Activated CD8-positive, alpha-beta memory T cell treated with anti-CD3 and anti-CD28 coated beads, Interleukin-2, amount 50 U/mL, for 4 hours (primary cell): ENCODE measurements around the gene TRMT44.

Experiments
- DNase-seq: peaks from one replicate; pipeline ENCODE4 v3.0.0-alpha.2; 2020

The TRMT44 gene

DNA sequence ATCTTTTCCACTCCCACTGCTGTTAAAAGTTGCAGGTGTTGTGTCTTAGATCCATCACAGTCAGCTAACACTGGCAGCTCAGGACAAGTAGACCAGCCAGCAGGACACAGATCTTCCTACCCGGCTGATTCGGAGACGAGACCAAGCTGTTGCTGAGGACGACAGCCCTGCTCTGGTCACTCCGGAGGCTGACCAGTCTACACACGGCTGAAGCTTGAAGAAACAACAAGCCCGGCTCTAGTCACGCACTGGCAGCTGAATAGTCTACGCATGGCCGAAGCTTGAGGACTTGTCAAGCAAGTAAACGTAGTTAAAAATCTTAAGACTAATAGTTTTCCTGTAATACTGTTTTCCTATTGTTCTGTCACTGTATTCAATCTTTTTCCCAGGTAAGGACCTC lies 1.8 kb upstream of the TRMT44 start:
- no peak for DNase-seq

DNA sequence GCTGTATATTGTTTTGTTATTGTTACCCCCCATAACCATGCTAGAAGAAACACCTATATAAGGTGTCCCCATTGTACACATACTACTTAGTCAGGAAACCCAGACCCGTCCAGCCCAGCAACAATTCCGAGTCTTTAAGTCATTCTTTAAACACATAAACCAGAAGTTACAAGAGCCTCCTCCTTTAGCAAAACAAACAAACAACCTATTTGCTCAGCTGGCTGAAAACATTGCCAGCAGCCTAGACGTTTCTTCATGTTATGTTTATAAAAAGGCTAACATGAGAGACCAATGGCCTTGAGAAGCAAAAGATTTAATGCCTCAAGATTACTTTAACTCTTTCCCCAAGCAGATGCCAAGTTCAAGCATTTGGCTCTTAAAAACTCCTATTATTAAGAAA lies 1.4 kb upstream of the TRMT44 start:
- no peak for DNase-seq

DNA sequence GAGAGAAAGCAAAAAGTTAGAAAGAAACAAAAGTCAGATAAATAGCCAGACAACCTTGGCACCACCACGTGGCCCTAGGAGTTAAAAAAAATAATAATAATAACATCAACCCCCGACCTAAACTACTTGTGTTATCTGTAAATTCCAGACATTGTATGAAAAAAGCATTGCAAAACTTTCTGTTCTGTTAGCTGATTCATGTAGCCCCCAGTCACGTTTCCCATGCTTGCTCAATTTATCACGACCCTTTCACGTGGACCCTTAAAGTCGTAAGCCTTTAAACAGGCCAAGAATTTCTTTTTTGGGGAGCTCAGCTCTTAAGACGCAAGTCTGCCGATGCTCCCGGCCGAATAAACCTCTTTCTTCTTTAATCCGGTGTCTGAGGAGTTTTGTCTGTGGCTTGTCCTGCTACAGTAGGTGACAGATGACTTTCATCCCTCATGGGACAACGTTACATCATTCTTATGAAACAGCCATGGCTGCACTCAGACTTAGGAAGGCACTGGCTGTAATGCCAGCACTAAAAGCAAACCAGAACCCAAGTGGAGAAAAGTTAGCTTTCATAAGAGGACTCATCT lies 574 bp upstream of the TRMT44 start:
- no peak for DNase-seq

DNA sequence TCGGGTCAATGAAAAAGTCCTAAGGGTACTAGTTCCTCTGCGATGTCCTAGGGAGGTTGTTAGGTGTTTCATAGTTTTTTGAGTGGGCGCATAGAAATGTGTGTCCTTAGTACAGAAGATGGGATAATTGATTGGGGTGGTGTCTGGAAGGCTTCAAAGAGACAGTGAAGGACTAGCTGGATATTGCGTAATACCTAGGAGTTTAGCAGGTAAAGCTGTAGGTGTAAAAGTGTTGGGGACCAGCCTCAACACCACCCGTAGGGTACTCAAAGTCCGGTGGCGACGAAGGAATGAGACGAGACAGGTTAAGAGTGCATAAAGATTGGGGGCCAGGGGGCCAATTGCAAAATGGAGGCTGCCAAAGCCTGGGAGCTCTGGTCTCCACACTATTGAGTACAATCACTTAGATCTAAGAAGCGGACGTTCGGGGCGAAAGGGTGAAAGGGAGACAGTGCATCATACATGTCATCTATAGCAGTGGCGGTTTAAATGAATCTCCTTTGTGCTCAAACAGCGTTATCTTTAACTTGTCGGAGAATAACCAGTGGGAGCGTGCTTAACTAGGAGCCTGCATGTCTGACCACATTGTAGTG lies 1.0 kb downstream of the TRMT44 start:
- DNase-seq, result no peak

DNA sequence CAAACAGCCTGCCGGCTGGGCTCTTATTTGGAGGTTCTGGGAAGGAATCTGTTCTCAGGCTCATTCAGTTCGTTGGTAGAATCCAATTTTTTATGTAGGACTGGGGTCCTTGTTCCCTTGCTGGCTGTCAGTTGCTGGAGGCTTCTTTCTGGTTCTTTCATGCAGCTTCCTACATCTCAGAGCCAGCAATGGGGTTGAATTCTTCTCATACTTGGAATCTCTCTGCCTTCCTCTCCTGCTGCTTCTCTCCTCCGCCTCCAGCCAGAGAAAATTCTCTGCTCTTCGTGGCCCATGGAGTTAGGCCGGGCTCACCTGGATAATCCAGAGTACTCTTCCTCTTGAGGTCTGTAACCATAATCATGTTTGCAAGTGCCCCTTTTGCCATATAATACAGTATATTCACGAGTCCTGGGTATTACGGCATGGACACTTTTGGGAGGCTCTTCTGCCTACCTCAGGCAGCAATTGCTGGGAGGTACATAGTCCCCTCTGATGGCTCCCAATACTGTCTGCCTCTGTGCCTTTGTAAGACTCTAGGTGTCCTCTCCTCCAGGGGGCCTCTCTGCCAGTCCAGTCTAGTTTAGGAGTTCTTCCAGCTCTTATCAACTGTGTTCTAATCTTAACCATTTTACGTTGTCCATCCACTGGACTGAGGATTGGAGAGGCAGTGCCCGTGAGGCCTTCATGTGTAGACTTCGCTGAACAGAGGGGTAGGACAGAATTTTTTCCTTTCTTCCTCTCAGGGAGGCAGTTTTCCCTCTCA lies 2.2 kb downstream of the TRMT44 start:
- DNase-seq, result no peak

DNA sequence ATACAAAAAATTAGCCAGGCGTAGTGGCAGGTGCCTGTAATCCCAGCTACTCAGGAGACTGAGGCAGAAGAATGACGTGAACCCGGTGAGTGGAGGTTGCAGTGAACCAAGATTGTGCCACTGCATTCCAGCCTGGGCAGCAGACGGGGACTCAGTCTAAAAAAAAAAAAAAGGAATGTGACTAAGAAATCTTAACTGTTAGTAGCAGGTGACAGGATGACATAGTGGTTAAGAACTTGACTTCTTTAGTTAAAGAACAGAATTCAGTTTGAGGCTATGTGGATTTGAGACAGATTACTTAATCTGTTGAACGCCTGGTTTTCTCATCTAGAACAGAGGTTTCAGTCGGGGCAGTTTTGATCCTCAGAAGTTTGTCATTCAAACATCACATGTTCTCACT lies 3.2 kb downstream of the TRMT44 start:
- no peak for DNase-seq

DNA sequence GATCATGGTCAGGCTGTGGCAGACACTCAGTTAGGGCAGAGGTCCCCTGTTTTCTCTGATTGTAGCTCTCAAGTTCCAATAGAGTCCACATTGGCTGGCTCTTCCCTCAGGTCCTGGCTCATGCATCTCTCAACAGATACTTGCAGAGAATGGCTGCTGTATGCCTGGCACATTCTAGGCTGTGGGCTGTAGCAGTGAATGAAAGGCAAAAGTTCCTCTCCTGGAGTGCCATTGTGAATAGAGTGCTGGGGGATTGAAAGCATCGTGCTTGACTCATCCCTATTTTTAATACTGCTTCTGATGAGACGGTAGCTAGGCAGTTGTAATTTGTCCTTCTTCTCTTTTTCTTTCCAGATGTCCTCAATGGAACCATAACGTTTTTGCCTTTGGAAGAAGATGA lies 5.5 kb downstream of the TRMT44 start:
- DNase-seq, result no peak

DNA sequence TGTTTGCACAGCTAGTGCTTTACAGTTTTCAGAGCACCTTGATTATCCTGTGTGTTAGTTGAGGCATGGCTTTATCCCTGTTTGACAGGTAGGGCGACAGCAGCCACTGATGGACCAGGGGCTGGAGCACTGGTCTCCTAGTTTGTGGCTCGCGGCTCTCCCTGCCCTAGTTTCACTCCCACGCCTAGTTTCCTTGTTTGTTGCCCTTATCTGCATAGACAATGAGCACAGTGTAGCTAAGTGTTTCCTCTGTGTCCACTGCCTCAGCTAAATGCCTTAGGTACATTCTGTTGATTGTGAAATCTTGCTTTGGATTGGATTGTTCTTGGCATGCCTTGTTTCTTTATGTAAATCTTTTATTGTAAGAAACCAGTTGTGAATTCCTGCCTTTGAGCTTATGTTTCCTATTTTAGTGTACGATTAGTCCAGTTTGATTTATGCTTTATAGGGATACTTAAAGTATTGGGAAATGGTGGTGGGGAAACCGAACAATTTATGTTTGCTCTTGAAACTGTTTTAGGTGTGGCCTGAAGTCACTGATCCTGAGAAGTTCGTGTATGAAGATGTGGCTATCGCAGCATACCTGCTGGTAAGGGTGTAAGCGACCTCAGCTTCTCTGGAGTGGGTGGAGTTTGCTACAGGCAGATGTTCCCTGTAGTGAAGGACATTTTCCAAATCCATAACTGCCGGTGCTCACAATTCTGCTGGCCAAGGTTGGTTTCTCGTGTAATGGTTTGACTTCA lies 11.0 kb downstream of the TRMT44 start:
- no peak for DNase-seq

DNA sequence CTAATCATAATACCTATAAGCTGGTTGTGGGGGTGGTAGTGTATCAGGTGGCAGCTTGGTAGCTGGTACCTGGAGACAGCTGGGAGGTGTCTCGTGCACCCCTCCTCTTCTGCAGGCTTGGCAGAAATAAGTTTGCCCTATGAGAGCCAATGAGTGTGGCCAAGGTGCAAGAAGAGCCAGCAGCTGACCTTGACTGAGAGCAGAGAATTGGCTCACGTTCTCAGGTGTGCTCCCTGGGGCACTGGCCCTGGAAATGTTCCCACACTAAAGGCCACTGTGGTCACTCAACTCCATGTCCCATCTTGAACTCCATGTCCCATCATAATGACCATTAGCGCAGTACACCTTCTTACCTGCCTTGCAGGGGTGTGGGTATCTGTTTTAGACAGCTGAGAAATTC lies 13.4 kb downstream of the TRMT44 start:
- no peak for DNase-seq

DNA sequence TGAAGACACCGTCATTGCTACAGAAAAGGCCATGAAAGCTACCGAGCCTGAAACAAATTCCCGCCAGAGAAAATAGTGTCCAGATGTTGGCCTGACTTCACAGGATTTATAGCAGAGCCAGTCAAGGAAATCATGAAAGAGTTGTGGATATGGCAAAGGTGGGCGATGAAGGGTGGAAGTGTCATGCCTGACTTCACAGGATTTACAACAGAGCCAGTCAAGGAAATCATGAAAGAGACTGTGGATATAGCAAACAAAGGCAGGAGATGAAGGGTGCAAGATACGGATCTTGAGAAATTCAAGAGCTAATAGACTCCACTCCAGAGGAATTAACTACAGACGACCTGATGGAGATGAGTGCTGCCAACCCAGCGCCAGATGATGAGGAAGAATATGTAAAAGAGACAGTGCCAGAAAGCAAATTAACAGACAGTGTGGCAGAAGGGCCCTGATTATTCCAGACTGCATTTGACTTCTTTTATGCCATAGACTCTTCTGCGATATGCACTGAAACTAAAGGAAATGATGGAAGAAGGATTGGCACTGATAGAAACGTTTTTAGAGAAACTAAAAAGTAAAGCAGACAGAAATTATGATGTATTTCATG lies 17.2 kb downstream of the TRMT44 start:
- DNase-seq, result no peak

DNA sequence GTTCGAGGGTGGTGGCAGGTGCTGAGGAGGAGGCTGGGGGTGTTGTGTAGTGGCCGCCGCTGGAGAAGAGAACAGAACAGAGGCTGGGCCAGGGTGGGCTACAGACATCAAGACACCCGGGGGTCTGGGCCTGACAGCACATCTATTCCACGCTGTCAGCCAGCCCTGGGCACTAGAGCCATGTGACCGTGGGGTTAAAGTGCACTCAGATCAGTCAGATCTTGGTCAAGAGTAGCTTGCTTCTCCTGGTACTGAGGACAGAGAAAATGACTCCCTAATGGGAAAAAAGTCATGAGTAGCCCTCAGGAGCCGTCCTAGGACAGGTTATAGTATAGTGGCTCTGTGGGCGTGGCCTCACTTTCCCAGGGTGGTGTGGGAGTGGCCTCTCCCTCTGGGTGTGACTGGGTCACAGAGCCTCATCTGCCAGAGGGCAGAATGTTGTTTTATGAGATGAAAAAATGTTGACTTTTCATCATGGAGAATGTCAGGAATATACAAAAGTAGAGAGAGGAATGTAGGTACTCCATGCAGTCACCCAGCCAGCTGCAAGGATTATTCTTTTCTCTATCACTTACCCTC lies 19.4 kb downstream of the TRMT44 start:
- DNase-seq, result no peak

DNA sequence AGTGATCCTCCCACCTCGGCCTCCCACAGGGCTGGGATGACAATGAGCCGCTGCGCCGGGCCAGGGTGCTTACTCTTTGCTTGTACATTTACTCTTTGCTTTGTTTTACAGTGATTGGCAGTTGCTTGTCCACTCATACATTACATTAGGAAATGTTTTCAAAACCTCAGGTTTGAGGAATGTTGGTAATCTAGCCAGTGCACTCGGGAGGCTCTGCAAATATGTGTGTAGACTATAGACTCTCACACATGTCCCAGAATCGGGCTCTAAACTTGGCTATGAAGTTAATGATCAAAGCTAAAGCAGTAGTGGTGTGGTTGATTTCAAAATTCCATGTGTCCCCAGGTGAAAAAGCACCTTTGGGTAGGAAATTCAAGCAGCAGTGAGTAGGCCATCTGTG lies 20.5 kb downstream of the TRMT44 start:
- no peak for DNase-seq

DNA sequence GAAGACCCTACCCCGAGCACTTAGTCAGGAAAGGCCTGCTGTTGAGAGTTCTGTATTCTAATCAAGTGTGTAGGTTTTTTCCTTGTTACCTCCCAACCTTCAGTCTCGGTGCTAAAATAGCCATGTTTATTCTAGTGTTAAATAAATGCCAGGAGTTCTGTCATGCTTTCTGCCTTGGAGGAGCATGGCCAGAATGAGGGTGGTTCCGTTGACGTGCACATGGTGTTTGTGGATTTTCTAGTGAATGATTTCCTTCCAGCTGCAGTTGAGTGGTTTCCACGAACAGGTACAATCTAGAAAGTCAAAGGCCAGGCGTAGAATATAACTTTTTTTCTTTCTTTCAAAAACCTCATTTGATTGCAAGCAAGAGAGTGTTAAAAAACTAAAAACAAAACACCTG lies 21.0 kb downstream of the TRMT44 start:
- DNase-seq, result no peak

DNA sequence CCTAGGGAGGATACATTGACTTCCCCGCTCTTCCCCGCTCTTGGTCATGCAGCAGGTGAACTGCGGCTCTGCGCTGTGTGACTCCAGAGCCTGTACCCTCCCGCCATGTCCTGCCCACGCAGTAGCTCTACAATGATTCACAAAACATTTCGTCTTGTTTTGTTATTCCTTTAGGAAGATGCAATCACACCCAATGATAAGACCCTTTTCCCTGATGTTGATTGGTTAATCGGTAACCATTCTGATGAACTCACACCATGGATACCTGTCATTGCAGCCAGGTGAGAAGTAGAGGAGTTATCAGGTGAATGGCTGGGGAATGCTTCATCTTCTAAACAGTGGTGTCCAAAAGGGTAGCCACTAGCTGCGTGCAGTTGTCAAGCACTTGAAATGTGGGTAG lies 23.2 kb downstream of the TRMT44 start:
- no peak for DNase-seq

DNA sequence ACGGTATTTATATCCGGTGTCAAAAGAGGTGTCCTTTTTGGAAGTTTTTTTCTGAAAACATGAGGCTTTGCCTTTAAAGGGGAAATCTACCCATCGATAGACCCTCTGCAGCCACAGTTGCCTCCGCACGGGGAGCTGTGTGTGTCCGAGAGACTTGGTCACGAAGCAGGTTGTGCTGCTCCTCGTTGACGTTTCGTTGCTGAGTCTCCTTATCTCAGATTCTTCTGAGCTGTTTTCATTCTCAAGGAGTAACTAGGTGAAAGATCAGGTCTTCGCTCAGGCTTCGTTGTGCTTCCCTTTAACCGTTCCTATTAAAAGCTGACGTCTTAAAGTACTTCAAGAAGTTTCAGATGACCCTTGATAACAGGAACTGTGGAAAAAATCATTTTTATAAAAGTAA lies 23.8 kb downstream of the TRMT44 start:
- DNase-seq, result no peak

DNA sequence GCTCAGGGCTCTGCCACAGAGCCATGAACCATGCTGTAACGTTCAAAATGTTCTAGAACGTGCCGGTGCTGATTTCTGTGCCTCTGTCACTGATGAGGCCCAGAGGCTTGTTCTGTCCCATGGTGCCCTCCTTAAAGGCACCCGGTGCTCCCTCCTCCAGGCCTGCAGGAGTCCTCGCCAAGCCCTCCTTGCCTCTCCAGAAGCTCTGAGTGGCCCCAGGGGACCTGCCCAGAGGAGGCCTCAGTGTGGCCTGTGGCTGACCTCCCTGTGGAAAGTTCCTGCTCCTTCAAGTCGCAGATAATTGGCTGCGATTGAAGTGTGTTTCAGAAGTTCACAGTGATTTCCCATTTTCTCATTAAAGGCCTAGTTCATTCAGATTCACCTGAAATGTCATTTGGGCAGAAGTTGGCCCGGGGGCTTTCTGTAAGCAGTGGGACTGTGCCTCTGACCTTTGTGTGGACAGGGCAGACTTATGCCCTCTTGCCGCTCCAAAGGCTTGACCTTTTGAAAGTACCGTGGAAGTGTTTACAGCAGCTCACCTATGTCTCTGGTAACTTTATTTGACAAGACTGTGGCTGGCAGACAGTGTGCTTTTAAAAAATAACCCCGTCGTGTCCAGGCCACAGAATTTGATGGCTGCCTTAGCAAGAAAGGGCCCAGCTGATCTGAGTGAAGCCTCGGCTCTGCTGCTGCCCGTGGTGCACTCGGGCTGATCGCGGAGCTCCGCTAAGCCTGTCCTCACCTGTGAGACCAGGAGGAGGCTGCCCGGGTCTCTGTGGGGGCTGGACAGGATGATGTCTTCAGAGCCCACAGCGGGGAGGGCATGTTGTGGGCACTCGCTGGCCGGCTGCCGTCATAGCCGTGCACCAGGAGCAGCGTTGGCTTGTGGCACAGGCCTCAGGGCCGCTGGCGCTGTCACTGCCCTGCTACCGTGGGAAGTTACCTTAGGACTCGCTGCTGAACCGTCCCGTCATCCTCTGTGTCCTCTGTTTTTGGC lies 25.3 kb downstream of the TRMT44 start:
- no peak for DNase-seq

DNA sequence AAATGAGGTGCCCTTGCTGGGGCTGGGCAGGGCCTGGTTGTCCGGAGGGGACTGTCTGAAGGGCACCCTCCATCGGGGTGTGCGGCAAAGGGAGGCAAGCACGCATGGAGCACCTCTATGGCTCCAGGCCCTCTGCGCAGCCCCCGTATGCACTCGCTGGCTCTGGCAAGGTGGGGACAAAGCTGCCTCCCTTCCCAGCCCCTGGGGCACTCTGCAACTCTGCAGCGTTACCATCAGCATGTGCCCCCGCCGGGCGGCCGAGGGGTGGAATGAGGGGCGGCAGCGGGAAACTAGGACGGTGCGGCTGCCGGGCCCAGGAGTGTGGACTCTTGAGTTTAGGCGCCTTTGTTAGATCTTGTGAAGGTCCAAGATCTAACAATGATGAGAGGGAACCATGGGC lies 26.4 kb downstream of the TRMT44 start:
- no peak for DNase-seq

DNA sequence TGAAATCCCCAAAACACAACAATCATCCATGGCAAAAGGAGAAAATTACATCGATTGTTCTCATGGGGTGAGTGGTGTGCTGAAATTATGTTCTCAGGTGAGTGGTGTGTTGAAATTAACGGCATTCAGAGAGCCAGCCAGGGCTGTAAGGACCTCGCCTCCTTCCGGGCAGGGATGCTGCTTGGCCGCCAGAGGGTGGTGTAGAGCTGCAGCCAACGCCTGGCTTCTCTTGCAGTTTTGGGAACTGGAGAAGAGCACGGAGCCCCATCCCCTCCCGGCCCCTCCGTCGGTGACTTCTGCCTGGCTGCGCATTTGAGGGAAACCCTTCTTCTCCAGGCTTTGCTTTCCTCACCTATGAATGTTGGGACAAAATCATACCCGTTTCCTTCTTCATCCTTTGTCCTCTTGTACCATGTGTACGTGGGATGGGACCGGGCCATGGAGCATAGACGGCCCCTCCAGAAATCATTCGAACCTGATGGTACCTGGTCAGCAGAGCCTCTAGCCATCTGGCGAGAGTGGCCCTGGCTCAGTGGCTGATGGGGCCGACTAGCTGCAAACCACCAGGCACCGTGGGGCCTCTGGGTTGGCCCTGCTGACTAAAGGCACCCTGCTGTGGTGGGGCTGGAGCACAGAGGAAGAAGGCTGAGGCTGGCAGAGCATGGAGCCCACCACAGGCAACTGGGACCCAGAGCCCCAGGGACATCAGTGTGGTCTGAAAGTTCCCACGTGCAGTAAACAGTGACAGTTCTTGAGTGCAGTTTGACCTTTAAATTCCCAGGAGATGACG lies 28.4 kb downstream of the TRMT44 start:
- peak; percentile 43 for DNase-seq

DNA sequence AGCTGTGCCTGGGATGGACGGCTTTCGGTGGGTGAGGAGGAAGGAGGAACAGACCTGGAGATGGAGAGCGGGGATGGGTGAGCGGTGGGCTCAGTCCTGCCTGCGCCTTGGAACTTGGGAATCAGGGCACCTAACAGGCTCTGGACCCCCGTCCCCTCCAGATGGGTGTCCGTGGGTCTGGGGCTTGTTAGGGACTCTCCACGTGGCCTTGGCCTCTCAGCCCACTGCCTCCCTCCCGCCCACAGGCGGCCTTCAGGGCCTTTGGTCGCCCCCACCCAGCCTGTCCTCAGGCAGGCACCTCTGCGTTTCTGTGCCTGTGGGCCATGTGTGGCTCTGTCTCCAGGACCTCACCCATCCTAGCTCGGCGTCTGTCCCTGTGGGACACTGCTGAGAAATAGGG lies 29.0 kb downstream of the TRMT44 start:
- DNase-seq, result no peak

DNA sequence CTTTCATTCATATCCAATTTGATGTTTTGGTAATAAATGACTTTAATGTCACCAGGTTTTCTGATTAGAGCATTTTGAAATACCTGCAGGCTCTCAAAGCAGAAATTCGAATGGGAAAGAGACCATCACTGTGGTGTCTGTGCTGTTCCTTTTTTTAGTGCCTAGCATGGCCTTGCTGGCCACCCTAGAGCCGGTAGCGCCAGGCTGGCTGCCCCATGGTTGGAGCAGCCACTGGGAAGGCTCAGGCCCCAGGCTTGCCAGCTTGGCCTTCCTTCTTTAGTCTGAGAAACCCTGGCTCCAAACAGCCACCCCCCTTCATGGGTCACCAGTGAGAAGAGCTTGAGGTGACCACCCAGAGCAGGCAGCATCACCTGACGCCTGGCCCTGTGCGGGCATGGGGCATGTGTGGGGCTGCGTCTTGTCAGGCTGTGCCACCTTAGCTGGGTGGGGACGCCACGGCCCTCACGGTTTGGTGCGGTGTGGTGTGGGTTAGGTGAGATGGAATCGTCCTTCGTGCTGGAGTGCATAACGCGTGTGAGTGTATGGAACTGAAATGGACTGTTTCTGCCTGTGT lies 30.0 kb downstream of the TRMT44 start:
- DNase-seq, result no peak
